Neuronal stem cell (in vitro differentiated cells): ENCODE measurements around the gene TCEANC2.

Experiments
- DNase-seq: peaks from one replicate; pipeline ENCODE4 v3.0.0-alpha.2; 2013; ENCODE audit warnings: low spot score
- H2AFZ ChIP-seq: one replicate; pipeline ENCODE4 v1.6.1; 2013; ENCODE audit warnings: mild to moderate bottlenecking, low read length, inconsistent platforms
- H2AK5ac ChIP-seq: 2 replicates; pipeline ENCODE4 v1.6.1; 2013; ENCODE audit warnings: low read depth, mild to moderate bottlenecking, inconsistent platforms, low read length, moderate library complexity, mixed read lengths
- H2BK120ac ChIP-seq: 2 replicates; pipeline ENCODE4 v1.6.1; 2013; ENCODE audit warnings: low read depth, mild to moderate bottlenecking, inconsistent platforms, low read length, moderate library complexity, mixed read lengths
- H2BK12ac ChIP-seq: one replicate; pipeline ENCODE4 v1.6.1; 2013; ENCODE audit warnings: low read length, inconsistent platforms
- H2BK15ac ChIP-seq: 2 replicates; pipeline ENCODE4 v1.6.1; 2013; ENCODE audit warnings: mild to moderate bottlenecking, low read length, inconsistent platforms, mixed read lengths
- H2BK5ac ChIP-seq: one replicate; pipeline ENCODE4 v1.6.1; 2013; ENCODE audit warnings: inconsistent platforms, mild to moderate bottlenecking, low read length, moderate library complexity
- H3K14ac ChIP-seq: one replicate; pipeline ENCODE4 v1.6.1; 2013; ENCODE audit warnings: low read length, inconsistent platforms
- H3K18ac ChIP-seq: 2 replicates; pipeline ENCODE4 v1.6.1; 2013; ENCODE audit warnings: low read length, inconsistent platforms
- H3K23ac ChIP-seq: 2 replicates; pipeline ENCODE4 v1.6.1; 2013; ENCODE audit warnings: low read depth, mild to moderate bottlenecking, mixed read lengths, low read length, inconsistent platforms; ENCODE audit not compliant: poor library complexity
- H3K27ac ChIP-seq: replicated peaks from 3 replicates; pipeline ENCODE4 v1.5.1; 2013; ENCODE audit warnings: low read length, inconsistent platforms
- H3K27me3 ChIP-seq, 3 experiments: 2 replicates each; pipeline ENCODE4 v1.6.1; 2013; ENCODE audit warnings: low read length in 3 of 3, mild to moderate bottlenecking in 2 of 3, inconsistent platforms in 1 of 3, low read depth in 1 of 3, mixed read lengths in 1 of 3, moderate library complexity in 1 of 3; ENCODE audit not compliant: control insufficient read depth in 3 of 3, insufficient read depth in 3 of 3
- H3K36me3 ChIP-seq, 2 donors: replicated peaks in 1 of 2; 2 replicates each; pipeline ENCODE4 v1.6.1; 2013; ENCODE audit warnings: low read length in 2 of 2; ENCODE audit not compliant: control insufficient read depth in 2 of 2, insufficient read depth in 2 of 2
- H3K4ac ChIP-seq: 2 replicates; pipeline ENCODE4 v1.6.1; 2013; ENCODE audit warnings: inconsistent platforms, mild to moderate bottlenecking, low read length, moderate library complexity
- H3K4me1 ChIP-seq, 2 donors: 1 replicate in 1 of 2; 2 replicates in 1 of 2; pipeline ENCODE4 v1.6.1; 2013; ENCODE audit warnings: low read length in 2 of 2, low read depth in 1 of 2; ENCODE audit not compliant: control insufficient read depth in 2 of 2, insufficient read depth in 1 of 2
- H3K4me2 ChIP-seq: one replicate; pipeline ENCODE4 v1.6.1; 2013; ENCODE audit warnings: mild to moderate bottlenecking, low read length, inconsistent platforms; ENCODE audit not compliant: insufficient read depth, poor library complexity, severe bottlenecking
- H3K4me3 ChIP-seq, 2 donors: 2 replicates each; pipeline ENCODE4 v1.5.1; 2013; ENCODE audit warnings: low read length in 2 of 2, mild to moderate bottlenecking in 2 of 2, inconsistent platforms in 1 of 2, moderate library complexity in 1 of 2
- H3K79me1 ChIP-seq: one replicate; pipeline ENCODE4 v1.6.1; 2013; ENCODE audit warnings: low read depth, mild to moderate bottlenecking, inconsistent platforms, low read length, moderate library complexity
- H3K9ac ChIP-seq: one replicate; pipeline ENCODE4 v1.6.1; 2013; ENCODE audit warnings: mild to moderate bottlenecking, low read depth, low read length, inconsistent platforms; ENCODE audit not compliant: poor library complexity
- H3K9me3 ChIP-seq, 2 donors: replicated peaks in 1 of 2; 2 replicates each; pipeline versions ENCODE3 to v1.6.1; 2013; ENCODE audit warnings: low read length in 2 of 2, mild to moderate bottlenecking in 2 of 2, inconsistent platforms in 1 of 2, low read depth in 1 of 2, mixed read lengths in 1 of 2, moderate library complexity in 1 of 2; ENCODE audit not compliant: control insufficient read depth in 2 of 2, insufficient read depth in 1 of 2
- H4K8ac ChIP-seq: one replicate; pipeline ENCODE4 v1.6.1; 2013; ENCODE audit warnings: low read depth, mild to moderate bottlenecking, inconsistent platforms, low read length, moderate library complexity
- H4K91ac ChIP-seq: one replicate; pipeline ENCODE4 v1.6.1; 2013; ENCODE audit warnings: low read length, low read depth, mild to moderate bottlenecking, inconsistent platforms; ENCODE audit not compliant: poor library complexity
- WGBS, 2 donors: extraction: QIAGEN DNeasy Blood & Tissue Kit; methylation state at CpG; one replicate each; pipeline ENCODE4 v1.1.7; 2013; ENCODE audit warnings: missing lambda C conversion rate in 2 of 2, mixed read lengths in 1 of 2; ENCODE audit not compliant: insufficient read length in 2 of 2, insufficient replicate concordance in 1 of 2; ENCODE audit errors: extremely low coverage in 2 of 2; 5-methylcytosine and 5-hydroxymethylcytosine counted together

The TCEANC2 gene

DNA sequence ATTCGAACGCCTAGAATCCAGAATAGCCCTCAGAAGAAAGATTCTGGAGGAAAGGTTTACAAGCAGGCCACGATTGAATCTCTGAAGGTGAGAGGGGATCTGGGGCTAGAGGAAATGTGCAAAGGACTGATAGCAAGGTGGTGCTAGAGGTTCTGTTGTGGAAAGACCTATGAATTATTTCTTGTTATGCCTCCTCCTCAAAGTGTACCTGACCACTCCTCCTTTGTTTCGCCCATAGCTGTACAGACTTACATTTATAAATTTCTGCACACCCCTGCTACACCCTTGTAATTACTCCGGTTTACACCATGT is 986 bp downstream of the TCEANC2 start:
- H4K91ac ChIP-seq, result no peak overlapping the region
- no peak overlapping the region for H2BK12ac ChIP-seq
- no peak overlapping the region for H3K4ac ChIP-seq
- no peak overlapping the region for H3K27ac ChIP-seq
- no peak overlapping the region for H3K23ac ChIP-seq
- no peak overlapping the region for H2AK5ac ChIP-seq
- no peak overlapping the region for H2BK15ac ChIP-seq
- no peaks in the 10 kb centered on the region for H3K79me1 ChIP-seq
- no peak for DNase-seq
- H3K18ac ChIP-seq, result no peak overlapping the region
- H3K4me1 ChIP-seq, result peaks cover 2 to 4% of the 10 kb centered on the region in 2 donors
- no peak overlapping the region for H4K8ac ChIP-seq
- H3K27me3 ChIP-seq, result no peaks in the 10 kb centered on the region
- peak overlapping the region in 1 of 2 donors; percentile 67 for H3K4me3 ChIP-seq
- H2BK120ac ChIP-seq, result no peak overlapping the region
- no peak overlapping the region for H2BK5ac ChIP-seq
- no peaks in the 10 kb centered on the region for H3K9me3 ChIP-seq
- H3K36me3 ChIP-seq, result no peaks in the 10 kb centered on the region
- H2AFZ ChIP-seq, result peak overlapping the region; percentile 94
- peak overlapping the region; percentile 26 for H3K4me2 ChIP-seq
- H3K9ac ChIP-seq, result no peak overlapping the region
- no CpG with 5 or more reads among the region's 5 CpGs for WGBS, 2 donors
- H3K14ac ChIP-seq, result no peak overlapping the region

DNA sequence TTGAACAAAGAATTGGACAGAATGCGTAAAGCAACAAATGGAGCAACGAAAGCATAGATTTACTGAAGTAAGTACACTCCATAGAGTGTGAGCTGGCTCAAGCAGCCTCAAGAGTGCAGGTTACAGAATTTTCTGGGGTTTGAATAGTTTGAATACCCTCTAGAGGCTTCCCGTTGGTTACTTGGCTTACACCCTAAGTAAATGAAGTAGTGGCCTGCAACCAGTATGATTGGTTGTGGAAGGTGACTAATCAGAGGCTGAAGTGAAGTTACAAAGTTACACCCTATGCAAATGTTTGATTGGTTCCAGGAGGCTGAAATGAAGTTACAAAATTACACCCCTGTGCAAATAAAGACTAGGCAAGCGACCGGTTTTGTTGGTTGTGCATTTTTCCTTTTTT is 10.9 kb downstream of the TCEANC2 start:
- Histone ChIP-seq H3K9ac (no peak overlapping the region), H3K79me1 (no peaks in the 10 kb centered on the region), H4K8ac (no peak overlapping the region), H3K4me1 (no peaks in the 10 kb centered on the region), H4K91ac (no peak overlapping the region), H3K4ac (no peak overlapping the region), H2BK12ac (no peak overlapping the region), H3K18ac (no peak overlapping the region), H3K36me3 (no peaks in the 10 kb centered on the region), H2AK5ac (no peak overlapping the region), H3K14ac (no peak overlapping the region), H3K23ac (no peak overlapping the region), H3K27me3 (no peaks in the 10 kb centered on the region), H3K27ac (no peak overlapping the region), H3K4me2 (no peak overlapping the region), H3K4me3 (no peak overlapping the region), H3K9me3 (no peaks in the 10 kb centered on the region), H2BK120ac (no peak overlapping the region), H2AFZ (no peak overlapping the region), H2BK5ac (no peak overlapping the region), H2BK15ac (no peak overlapping the region)
- no CpG with 5 or more reads among the region's 5 CpGs for WGBS, 2 donors
- no peak for DNase-seq

DNA sequence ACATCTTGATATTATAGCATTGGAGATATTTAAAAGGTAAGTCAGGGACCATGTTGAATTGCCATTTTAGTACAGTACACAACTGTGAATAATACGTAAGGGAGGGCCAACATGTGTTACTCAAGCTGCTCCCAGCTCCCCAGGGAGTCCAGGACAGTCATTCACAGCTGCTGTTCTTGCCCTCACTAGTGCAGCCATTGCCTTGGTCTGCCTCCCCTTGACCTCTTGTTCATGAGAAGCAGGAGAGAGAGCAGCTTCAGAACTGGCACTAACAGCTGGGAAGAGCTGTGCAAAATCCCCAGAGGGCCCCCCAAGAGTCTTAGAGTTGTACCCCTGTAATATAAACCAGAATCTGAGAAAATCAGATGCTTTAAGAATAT is 16.4 kb downstream of the TCEANC2 start:
- no peaks in the 10 kb centered on the region for H3K4me1 ChIP-seq
- no peak overlapping the region for H4K8ac ChIP-seq
- no peak overlapping the region for H2AFZ ChIP-seq
- peaks cover 0 to 10% of the 10 kb centered on the region in 2 donors for H3K9me3 ChIP-seq
- no peak overlapping the region for H2BK5ac ChIP-seq
- H3K79me1 ChIP-seq, result no peaks in the 10 kb centered on the region
- no peak overlapping the region for H2AK5ac ChIP-seq
- no peak for DNase-seq
- H4K91ac ChIP-seq, result no peak overlapping the region
- H3K4me2 ChIP-seq, result no peak overlapping the region
- H2BK12ac ChIP-seq, result no peak overlapping the region
- H3K27ac ChIP-seq, result no peak overlapping the region
- H3K14ac ChIP-seq, result no peak overlapping the region
- H3K27me3 ChIP-seq, result no peaks in the 10 kb centered on the region
- H3K9ac ChIP-seq, result no peak overlapping the region
- no peak overlapping the region for H3K23ac ChIP-seq
- no peak overlapping the region for H3K4ac ChIP-seq
- H2BK120ac ChIP-seq, result no peak overlapping the region
- H2BK15ac ChIP-seq, result no peak overlapping the region
- peaks cover 0 to 19% of the 10 kb centered on the region in 2 donors for H3K36me3 ChIP-seq
- H3K18ac ChIP-seq, result no peak overlapping the region
- H3K4me3 ChIP-seq, result no peak overlapping the region
- no CpG with 5 or more reads among the region's 1 CpG for WGBS, 2 donors

DNA sequence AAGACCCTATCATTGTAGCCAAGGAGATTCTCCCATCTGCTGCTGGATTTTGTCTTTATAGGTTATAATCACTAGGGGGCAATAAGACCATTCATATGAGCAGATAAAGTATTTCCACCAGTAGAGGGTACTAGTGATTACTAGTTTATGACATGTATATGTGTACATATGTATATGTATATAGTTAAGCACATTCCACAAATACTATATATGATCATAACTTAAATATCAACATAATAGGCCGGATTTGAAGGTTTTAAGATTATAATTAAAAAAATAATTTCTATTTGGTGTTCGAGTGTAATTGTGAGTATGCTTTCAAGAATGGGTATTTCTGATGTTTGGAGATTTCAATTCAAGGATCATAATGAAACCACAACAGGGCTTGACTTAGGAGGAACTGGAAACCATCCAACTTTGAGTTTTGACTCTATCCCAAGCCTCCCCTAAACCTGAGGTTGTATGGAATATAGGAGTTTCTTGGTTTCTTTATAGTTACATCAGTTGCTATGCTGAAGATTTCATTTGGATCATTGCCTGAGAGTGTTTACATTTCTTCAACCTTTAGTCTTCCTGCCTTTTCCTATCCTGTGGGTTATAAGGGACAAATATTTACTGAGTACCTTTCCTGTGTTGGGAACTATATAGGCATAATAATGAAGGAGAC is 16.9 kb downstream of the TCEANC2 start:
- Histone ChIP-seq H2BK5ac (no peak overlapping the region), H3K4me3 (no peak overlapping the region), H4K91ac (no peak overlapping the region), H3K4me1 (no peaks in the 10 kb centered on the region), H2AK5ac (no peak overlapping the region), H3K4ac (no peak overlapping the region), H3K27ac (no peak overlapping the region), H3K23ac (no peak overlapping the region), H3K14ac (no peak overlapping the region), H2BK12ac (no peak overlapping the region), H3K18ac (no peak overlapping the region), H3K79me1 (no peaks in the 10 kb centered on the region), H2AFZ (no peak overlapping the region), H4K8ac (no peak overlapping the region), H3K36me3 (peaks cover 0 to 19% of the 10 kb centered on the region in 2 donors), H3K9ac (no peak overlapping the region), H3K27me3 (no peaks in the 10 kb centered on the region), H3K4me2 (no peak overlapping the region), H3K9me3 (peaks cover 0 to 10% of the 10 kb centered on the region in 2 donors), H2BK15ac (no peak overlapping the region), H2BK120ac (no peak overlapping the region)
- WGBS, 2 donors, result 100% methylated on average over 2 of the region's 2 CpGs; no CpG with 5 or more reads in 1 of the 2 donors
- peak; percentile 14 for DNase-seq
